Measurements from ENCODE around the gene EEPD1.

DNA sequence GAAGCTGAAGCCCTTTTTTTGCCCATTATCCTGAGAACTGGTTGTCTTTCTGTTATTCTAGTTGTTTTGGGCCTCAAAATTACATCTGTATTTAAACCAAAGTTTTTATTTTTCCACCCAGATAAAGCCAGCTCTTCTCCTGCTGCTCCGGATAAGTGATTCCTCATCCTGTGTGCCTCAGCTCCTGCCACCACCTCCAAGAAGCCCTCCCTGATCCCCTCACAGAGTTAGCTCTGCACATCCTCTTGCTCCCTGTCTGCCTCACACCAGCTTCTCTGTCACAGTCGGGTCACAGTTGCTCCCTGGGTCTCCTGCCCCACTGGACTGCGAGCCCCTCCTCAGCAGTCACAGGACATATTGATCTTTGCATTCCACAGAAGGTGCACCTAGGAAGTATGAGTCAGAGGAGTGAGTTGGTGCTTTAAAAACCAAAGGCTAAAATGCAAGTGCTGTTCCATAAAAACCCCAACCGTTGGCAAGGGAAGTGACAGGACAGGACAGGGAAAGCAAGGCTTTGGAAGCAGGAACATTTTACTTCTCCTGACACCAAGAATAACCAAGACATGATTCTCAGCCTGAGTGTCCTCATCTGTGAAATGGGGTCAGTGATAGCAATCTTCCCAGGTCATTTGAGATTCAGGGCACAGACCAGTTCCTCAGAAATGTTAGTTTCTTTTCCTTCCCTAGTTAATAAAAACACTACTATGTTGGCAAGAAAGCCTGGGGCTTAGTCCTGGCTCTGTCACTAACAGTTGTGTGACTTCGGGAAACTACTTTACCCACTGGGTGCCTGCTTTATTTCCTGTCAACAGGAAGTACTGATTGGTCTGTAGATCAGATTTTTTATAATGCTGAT is 36.5 kb upstream of the EEPD1 start:
- TF ChIP-seq, protein P1, sequence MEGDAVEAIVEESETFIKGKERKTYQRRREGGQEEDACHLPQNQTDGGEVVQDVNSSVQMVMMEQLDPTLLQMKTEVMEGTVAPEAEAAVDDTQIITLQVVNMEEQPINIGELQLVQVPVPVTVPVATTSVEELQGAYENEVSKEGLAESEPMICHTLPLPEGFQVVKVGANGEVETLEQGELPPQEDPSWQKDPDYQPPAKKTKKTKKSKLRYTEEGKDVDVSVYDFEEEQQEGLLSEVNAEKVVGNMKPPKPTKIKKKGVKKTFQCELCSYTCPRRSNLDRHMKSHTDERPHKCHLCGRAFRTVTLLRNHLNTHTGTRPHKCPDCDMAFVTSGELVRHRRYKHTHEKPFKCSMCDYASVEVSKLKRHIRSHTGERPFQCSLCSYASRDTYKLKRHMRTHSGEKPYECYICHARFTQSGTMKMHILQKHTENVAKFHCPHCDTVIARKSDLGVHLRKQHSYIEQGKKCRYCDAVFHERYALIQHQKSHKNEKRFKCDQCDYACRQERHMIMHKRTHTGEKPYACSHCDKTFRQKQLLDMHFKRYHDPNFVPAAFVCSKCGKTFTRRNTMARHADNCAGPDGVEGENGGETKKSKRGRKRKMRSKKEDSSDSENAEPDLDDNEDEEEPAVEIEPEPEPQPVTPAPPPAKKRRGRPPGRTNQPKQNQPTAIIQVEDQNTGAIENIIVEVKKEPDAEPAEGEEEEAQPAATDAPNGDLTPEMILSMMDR (IDR thresholded peaks at IDR 0.05; ENCODE audit: low read depth, low read length), result no peak
- no peak for TF ChIP-seq EZH2phosphoT487 (IDR thresholded peaks at IDR 0.05; ENCODE audit: low read depth)

Data from OCI-LY3 (cell line).